ENCODE data around the gene ZIC5. TPM values are rescaled to one million over a fixed set of nuclear protein-coding genes. Genes with fewer than 3 reads are reported as not detected.

ZIC5 gene
- total and polyA plus RNA-seq, 9 of the 15 experiments (the other 6 are each of a cell fraction or from before 2014, with no cell fraction given): 0.57 to 2.0 (median 1.1) TPM

DNA sequence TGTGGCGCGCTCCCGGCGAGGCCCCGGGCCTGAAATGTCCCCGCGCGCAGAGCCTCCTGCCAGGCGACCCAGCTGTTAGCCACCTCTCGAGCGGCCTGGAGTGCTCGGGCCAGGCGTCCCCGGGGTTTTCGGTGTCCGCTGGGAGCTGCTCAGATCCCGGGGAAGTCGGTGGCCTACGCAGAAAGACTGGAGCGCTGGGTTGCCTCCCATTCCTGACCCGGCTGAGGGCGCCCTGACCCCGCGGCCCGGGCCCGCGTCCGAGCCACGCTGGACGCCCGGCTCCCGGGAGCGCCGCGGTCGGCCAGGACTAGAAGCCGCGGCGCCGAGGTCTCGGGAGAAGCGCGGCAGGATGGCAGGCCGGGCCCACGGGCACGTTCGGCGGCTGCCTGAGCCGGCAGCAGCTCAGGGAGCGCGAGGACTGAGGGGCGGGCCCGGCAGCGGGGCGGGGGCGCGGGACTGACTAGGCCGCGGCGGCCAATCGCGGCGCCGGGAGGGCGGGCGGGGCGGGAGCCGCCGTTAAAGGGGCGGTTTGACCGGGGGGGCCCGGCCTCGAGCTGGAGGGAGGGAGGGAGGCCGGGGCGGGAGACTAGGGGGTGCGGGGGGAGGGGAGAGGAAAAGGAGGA lies 8.7 kb upstream of the ZIC5 start (continued):
- TF ChIP-seq, protein P1, sequence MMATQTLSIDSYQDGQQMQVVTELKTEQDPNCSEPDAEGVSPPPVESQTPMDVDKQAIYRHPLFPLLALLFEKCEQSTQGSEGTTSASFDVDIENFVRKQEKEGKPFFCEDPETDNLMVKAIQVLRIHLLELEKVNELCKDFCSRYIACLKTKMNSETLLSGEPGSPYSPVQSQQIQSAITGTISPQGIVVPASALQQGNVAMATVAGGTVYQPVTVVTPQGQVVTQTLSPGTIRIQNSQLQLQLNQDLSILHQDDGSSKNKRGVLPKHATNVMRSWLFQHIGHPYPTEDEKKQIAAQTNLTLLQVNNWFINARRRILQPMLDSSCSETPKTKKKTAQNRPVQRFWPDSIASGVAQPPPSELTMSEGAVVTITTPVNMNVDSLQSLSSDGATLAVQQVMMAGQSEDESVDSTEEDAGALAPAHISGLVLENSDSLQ (IDR thresholded peaks at IDR 0.05): no peak
- TF ChIP-seq, protein P2, sequence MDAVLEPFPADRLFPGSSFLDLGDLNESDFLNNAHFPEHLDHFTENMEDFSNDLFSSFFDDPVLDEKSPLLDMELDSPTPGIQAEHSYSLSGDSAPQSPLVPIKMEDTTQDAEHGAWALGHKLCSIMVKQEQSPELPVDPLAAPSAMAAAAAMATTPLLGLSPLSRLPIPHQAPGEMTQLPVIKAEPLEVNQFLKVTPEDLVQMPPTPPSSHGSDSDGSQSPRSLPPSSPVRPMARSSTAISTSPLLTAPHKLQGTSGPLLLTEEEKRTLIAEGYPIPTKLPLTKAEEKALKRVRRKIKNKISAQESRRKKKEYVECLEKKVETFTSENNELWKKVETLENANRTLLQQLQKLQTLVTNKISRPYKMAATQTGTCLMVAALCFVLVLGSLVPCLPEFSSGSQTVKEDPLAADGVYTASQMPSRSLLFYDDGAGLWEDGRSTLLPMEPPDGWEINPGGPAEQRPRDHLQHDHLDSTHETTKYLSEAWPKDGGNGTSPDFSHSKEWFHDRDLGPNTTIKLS (IDR thresholded peaks at IDR 0.05; ENCODE audit: borderline replicate concordance, low read depth): 0 out of 2 replicates have a peak, but pooled peaks have one; percentile 30
- TF ChIP-seq SRSF7 (optimal IDR thresholded peaks at IDR 0.05; ENCODE audit: low read depth, low read length) (no peak), ZBTB1 (CRISPR knock-in tag; IDR thresholded peaks at IDR 0.05; ENCODE audit: borderline replicate concordance, low read depth) (peak; percentile 36; the same call in 1 of the 2 replicates), ZNF551 (CRISPR knock-in tag; IDR thresholded peaks at IDR 0.05) (no peak), TAF9B (IDR thresholded peaks at IDR 0.05; ENCODE audit: partially characterized antibody) (no peak), PHB (CRISPR knock-in tag; IDR thresholded peaks at IDR 0.05) (no peak), ATF1 (CRISPR knock-in tag; IDR thresholded peaks at IDR 0.05) (no peak), ATF1 (tag; IDR thresholded peaks at IDR 0.05) (no peak), ZNF354B (CRISPR knock-in tag; IDR thresholded peaks at IDR 0.05) (no peak), TFAM (CRISPR knock-in tag; conservative IDR thresholded peaks at IDR 0.05) (no peak), ZNF75A (CRISPR knock-in tag; IDR thresholded peaks at IDR 0.05) (no peak)
- TF ChIP-seq, protein P3, sequence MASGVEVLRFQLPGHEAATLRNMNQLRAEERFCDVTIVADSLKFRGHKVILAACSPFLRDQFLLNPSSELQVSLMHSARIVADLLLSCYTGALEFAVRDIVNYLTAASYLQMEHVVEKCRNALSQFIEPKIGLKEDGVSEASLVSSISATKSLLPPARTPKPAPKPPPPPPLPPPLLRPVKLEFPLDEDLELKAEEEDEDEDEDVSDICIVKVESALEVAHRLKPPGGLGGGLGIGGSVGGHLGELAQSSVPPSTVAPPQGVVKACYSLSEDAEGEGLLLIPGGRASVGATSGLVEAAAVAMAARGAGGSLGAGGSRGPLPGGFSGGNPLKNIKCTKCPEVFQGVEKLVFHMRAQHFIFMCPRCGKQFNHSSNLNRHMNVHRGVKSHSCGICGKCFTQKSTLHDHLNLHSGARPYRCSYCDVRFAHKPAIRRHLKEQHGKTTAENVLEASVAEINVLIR (CRISPR knock-in tag; IDR thresholded peaks at IDR 0.05): no peak
- TF ChIP-seq, protein P4, sequence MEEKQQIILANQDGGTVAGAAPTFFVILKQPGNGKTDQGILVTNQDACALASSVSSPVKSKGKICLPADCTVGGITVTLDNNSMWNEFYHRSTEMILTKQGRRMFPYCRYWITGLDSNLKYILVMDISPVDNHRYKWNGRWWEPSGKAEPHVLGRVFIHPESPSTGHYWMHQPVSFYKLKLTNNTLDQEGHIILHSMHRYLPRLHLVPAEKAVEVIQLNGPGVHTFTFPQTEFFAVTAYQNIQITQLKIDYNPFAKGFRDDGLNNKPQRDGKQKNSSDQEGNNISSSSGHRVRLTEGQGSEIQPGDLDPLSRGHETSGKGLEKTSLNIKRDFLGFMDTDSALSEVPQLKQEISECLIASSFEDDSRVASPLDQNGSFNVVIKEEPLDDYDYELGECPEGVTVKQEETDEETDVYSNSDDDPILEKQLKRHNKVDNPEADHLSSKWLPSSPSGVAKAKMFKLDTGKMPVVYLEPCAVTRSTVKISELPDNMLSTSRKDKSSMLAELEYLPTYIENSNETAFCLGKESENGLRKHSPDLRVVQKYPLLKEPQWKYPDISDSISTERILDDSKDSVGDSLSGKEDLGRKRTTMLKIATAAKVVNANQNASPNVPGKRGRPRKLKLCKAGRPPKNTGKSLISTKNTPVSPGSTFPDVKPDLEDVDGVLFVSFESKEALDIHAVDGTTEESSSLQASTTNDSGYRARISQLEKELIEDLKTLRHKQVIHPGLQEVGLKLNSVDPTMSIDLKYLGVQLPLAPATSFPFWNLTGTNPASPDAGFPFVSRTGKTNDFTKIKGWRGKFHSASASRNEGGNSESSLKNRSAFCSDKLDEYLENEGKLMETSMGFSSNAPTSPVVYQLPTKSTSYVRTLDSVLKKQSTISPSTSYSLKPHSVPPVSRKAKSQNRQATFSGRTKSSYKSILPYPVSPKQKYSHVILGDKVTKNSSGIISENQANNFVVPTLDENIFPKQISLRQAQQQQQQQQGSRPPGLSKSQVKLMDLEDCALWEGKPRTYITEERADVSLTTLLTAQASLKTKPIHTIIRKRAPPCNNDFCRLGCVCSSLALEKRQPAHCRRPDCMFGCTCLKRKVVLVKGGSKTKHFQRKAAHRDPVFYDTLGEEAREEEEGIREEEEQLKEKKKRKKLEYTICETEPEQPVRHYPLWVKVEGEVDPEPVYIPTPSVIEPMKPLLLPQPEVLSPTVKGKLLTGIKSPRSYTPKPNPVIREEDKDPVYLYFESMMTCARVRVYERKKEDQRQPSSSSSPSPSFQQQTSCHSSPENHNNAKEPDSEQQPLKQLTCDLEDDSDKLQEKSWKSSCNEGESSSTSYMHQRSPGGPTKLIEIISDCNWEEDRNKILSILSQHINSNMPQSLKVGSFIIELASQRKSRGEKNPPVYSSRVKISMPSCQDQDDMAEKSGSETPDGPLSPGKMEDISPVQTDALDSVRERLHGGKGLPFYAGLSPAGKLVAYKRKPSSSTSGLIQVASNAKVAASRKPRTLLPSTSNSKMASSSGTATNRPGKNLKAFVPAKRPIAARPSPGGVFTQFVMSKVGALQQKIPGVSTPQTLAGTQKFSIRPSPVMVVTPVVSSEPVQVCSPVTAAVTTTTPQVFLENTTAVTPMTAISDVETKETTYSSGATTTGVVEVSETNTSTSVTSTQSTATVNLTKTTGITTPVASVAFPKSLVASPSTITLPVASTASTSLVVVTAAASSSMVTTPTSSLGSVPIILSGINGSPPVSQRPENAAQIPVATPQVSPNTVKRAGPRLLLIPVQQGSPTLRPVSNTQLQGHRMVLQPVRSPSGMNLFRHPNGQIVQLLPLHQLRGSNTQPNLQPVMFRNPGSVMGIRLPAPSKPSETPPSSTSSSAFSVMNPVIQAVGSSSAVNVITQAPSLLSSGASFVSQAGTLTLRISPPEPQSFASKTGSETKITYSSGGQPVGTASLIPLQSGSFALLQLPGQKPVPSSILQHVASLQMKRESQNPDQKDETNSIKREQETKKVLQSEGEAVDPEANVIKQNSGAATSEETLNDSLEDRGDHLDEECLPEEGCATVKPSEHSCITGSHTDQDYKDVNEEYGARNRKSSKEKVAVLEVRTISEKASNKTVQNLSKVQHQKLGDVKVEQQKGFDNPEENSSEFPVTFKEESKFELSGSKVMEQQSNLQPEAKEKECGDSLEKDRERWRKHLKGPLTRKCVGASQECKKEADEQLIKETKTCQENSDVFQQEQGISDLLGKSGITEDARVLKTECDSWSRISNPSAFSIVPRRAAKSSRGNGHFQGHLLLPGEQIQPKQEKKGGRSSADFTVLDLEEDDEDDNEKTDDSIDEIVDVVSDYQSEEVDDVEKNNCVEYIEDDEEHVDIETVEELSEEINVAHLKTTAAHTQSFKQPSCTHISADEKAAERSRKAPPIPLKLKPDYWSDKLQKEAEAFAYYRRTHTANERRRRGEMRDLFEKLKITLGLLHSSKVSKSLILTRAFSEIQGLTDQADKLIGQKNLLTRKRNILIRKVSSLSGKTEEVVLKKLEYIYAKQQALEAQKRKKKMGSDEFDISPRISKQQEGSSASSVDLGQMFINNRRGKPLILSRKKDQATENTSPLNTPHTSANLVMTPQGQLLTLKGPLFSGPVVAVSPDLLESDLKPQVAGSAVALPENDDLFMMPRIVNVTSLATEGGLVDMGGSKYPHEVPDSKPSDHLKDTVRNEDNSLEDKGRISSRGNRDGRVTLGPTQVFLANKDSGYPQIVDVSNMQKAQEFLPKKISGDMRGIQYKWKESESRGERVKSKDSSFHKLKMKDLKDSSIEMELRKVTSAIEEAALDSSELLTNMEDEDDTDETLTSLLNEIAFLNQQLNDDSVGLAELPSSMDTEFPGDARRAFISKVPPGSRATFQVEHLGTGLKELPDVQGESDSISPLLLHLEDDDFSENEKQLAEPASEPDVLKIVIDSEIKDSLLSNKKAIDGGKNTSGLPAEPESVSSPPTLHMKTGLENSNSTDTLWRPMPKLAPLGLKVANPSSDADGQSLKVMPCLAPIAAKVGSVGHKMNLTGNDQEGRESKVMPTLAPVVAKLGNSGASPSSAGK (IDR thresholded peaks at IDR 0.05): no peak

Data from K562 (cell line).